ENCODE measurements around the gene GPRC5B. TPM values are rescaled to one million over a fixed set of nuclear protein-coding genes. Genes with fewer than 3 reads are reported as not detected.

GPRC5B gene

GRCh38 chr16:19808061-19808641 lies 76.5 kb downstream of the GPRC5B start:
- Histone ChIP-seq H2BK120ac (ENCODE audit: low read depth, low read length) (no peak overlapping the region), H3K4ac (ENCODE audit: low read depth in 1 of 2, low read length in 2 of 2) (no peak overlapping the region), H2BK12ac (ENCODE audit: low read length in 2 of 2) (no peak overlapping the region), H3K27me3 (ENCODE audit: control insufficient read depth in 1 of 2, insufficient read depth in 1 of 2, low read length in 2 of 2) (no peaks in the 10 kb centered on the region), H2BK15ac (ENCODE audit: low read depth, poor library complexity, severe bottlenecking) (no peak overlapping the region), H4K91ac (ENCODE audit: low read length) (no peak overlapping the region), H3K9ac (ENCODE audit: low read length) (no peak overlapping the region), H4K8ac (ENCODE audit: low read length) (no peak overlapping the region), H2BK5ac (ENCODE audit: low read depth, low read length, poor library complexity, severe bottlenecking) (peak overlapping the region; percentile 90), H3K14ac (ENCODE audit: low read length in 2 of 2) (no peak overlapping the region), H3K4me2 (ENCODE audit: low read length, poor library complexity, severe bottlenecking) (peak overlapping the region; percentile 24), H3K4me3 (ENCODE audit: insufficient read depth in 1 of 2, low read depth in 1 of 2, low read length in 2 of 2) (no peak overlapping the region), H3K27ac (ENCODE audit: low read length, poor library complexity, severe bottlenecking) (peak overlapping the region; percentile 96), H3K79me1 (replicated peaks; ENCODE audit: low read length, poor library complexity, severe bottlenecking) (no peaks in the 10 kb centered on the region), H3K23ac (ENCODE audit: low read length in 2 of 2) (no peak overlapping the region), H2AK5ac (ENCODE audit: low read length, severe bottlenecking) (peak overlapping the region; percentile 56), H3K4me1 (ENCODE audit: control insufficient read depth, insufficient read depth, low read depth, low read length) (peaks cover 25% of the 10 kb centered on the region), H3K9me3 (ENCODE audit: control insufficient read depth, low read length) (peaks cover 14% of the 10 kb centered on the region), H3K36me3 (ENCODE audit: control insufficient read depth in 1 of 2, insufficient read depth in 2 of 2, low read depth in 1 of 2, low read length in 2 of 2) (no peaks in the 10 kb centered on the region), H3K18ac (ENCODE audit: low read depth in 1 of 2, low read length in 2 of 2) (no peak overlapping the region), H2AFZ (ENCODE audit: low read depth, low read length) (no peak overlapping the region)
- 95% methylated on average over 5 of the region's 5 CpGs for WGBS
- no peak for DNase-seq

Small RNA genes within 50 kb of the gene (small RNA-seq; reads per million reads assigned to genes)
- not detected for gene LARP7P2 (ENCODE audit: low read depth)
